CD4-positive, alpha-beta T cell treated with Interleukin-15 for 1 hour (primary cell): Measurements from ENCODE around the gene SERPINE3.

ENCODE experiments used
- DNase-seq: peaks from one replicate; pipeline ENCODE4 v3.0.0-alpha.2; 2020

Gene SERPINE3

GRCh38 chr13:51339354-51339753 lies at the start of gene SERPINE3:
SERPINE3 (plus strand) TSS chr13:51339691; CDS start chr13:51341092, 1,401 bp downstream.
- DNase-seq: no peak

GRCh38 chr13:51291341-51291740 lies 48.1 kb upstream of the SERPINE3 start:
- no peak for DNase-seq

- DNase-seq: no peak
Observed at GRCh38 chr13:51292000-51292565, 47.4 kb upstream of the SERPINE3 start.

- DNase-seq: no peak
Observed at GRCh38 chr13:51297556-51297955, 41.9 kb upstream of the SERPINE3 start.

GRCh38 chr13:51298812-51299211 lies 40.7 kb upstream of the SERPINE3 start:
- DNase-seq: no peak

- DNase-seq: no peak
Observed at GRCh38 chr13:51303063-51303552, 36.4 kb upstream of the SERPINE3 start.

GRCh38 chr13:51303882-51304281 lies 35.6 kb upstream of the SERPINE3 start:
- no peak for DNase-seq

- no peak for DNase-seq
Observed at GRCh38 chr13:51305271-51305967, 34.1 kb upstream of the SERPINE3 start.

GRCh38 chr13:51308781-51309180 lies 30.7 kb upstream of the SERPINE3 start:
- DNase-seq: no peak

GRCh38 chr13:51311231-51311630 lies 28.3 kb upstream of the SERPINE3 start:
- no peak for DNase-seq

- DNase-seq: no peak
Observed at GRCh38 chr13:51311957-51312520, 27.5 kb upstream of the SERPINE3 start.

GRCh38 chr13:51313619-51314018 lies 25.9 kb upstream of the SERPINE3 start:
- DNase-seq: no peak

GRCh38 chr13:51317262-51317661 lies 22.2 kb upstream of the SERPINE3 start:
- no peak for DNase-seq

- DNase-seq: no peak
Observed at GRCh38 chr13:51318015-51318414, 21.5 kb upstream of the SERPINE3 start.

GRCh38 chr13:51318876-51319275 lies 20.6 kb upstream of the SERPINE3 start:
- no peak for DNase-seq

- no peak for DNase-seq
Observed at GRCh38 chr13:51321836-51322235, 17.7 kb upstream of the SERPINE3 start.

GRCh38 chr13:51322826-51323225 lies 16.7 kb upstream of the SERPINE3 start:
- DNase-seq: no peak

GRCh38 chr13:51323824-51324511 lies 15.5 kb upstream of the SERPINE3 start:
- no peak for DNase-seq

- no peak for DNase-seq
Observed at GRCh38 chr13:51324714-51325420, 14.6 kb upstream of the SERPINE3 start.

- DNase-seq: no peak
Observed at GRCh38 chr13:51325837-51326236, 13.7 kb upstream of the SERPINE3 start.

- no peak for DNase-seq
Observed at GRCh38 chr13:51326777-51327176, 12.7 kb upstream of the SERPINE3 start.

GRCh38 chr13:51327961-51328360 lies 11.5 kb upstream of the SERPINE3 start:
- DNase-seq: no peak

- DNase-seq: no peak
Observed at GRCh38 chr13:51328488-51328887, 11.0 kb upstream of the SERPINE3 start.
